ENCODE results near the gene FSD2. TPM values are rescaled to one million over a fixed set of nuclear protein-coding genes. Genes with fewer than 3 reads are reported as not detected.

The FSD2 gene
- total and polyA plus RNA-seq, 2 donors (not counting 1 experiment from before 2014, with no cell fraction given): not detected

- no peak overlapping the region for H3K4me3 ChIP-seq (ENCODE audit: control extremely low read depth in 1 of 5, extremely low read depth in 1 of 5, insufficient read depth in 1 of 5, low read depth in 2 of 5, low read length in 4 of 5)
- Mint-ChIP-seq H3K9me3 (ENCODE audit: insufficient read depth) (no peaks in the 10 kb centered on the region), H3K27ac (no peak overlapping the region), H3K4me1 (peaks cover 4% of the 10 kb centered on the region), H3K4me3 (no peak overlapping the region), H3K27me3 (no peaks in the 10 kb centered on the region)
- H3K79me2 ChIP-seq (ENCODE audit: control insufficient read depth, insufficient read depth, low read length): no peaks in the 10 kb centered on the region
- no peak for TF ChIP-seq EZH2 (IDR thresholded peaks at IDR 0.05; ENCODE audit: borderline replicate concordance, insufficient read depth, low read depth, low read length, poor library complexity, severe bottlenecking)
- TF ChIP-seq, protein P1, sequence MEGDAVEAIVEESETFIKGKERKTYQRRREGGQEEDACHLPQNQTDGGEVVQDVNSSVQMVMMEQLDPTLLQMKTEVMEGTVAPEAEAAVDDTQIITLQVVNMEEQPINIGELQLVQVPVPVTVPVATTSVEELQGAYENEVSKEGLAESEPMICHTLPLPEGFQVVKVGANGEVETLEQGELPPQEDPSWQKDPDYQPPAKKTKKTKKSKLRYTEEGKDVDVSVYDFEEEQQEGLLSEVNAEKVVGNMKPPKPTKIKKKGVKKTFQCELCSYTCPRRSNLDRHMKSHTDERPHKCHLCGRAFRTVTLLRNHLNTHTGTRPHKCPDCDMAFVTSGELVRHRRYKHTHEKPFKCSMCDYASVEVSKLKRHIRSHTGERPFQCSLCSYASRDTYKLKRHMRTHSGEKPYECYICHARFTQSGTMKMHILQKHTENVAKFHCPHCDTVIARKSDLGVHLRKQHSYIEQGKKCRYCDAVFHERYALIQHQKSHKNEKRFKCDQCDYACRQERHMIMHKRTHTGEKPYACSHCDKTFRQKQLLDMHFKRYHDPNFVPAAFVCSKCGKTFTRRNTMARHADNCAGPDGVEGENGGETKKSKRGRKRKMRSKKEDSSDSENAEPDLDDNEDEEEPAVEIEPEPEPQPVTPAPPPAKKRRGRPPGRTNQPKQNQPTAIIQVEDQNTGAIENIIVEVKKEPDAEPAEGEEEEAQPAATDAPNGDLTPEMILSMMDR (IDR thresholded peaks at IDR 0.05): no peak
- H3K27ac ChIP-seq (ENCODE audit: low read length in 2 of 2): no peak overlapping the region
- no peaks in the 10 kb centered on the region for H3K27me3 ChIP-seq (replicated peaks in 1 of 4; ENCODE audit: control extremely low read depth in 1 of 4, control insufficient read depth in 3 of 4, insufficient read depth in 4 of 4, low read length in 3 of 4)
- H3K36me3 ChIP-seq (replicated peaks in 1 of 2; ENCODE audit: control extremely low read depth in 1 of 2, control insufficient read depth in 1 of 2, extremely low read depth in 1 of 2, insufficient read depth in 2 of 2, low read length in 1 of 2): peaks cover 0 to 7% of the 10 kb centered on the region in 2 experiments
- no peak overlapping the region for H3K9ac ChIP-seq (ENCODE audit: low read length)
- no peak overlapping the region for H3K4me2 ChIP-seq (replicated peaks; ENCODE audit: low read depth, low read length, poor library complexity, severe bottlenecking)
- intact Hi-C loops (cut with micrococcal nuclease): no loop called here
- 88% methylated on average over 9 of the region's 9 CpGs for WGBS (ENCODE audit: insufficient coverage)
- ChIA-PET CTCF (no interaction called here), POLR2A (no interaction called here)
- DNase-seq (no peak), ATAC-seq (ENCODE audit: low read depth) (no peak)
- peaks cover 0 to 5% (median 3%) of the 10 kb centered on the region in 3 donors for H3K9me3 ChIP-seq (ENCODE audit: control extremely low read depth in 1 of 3, control insufficient read depth in 2 of 3, insufficient read depth in 1 of 3, low read length in 2 of 3)
- no peak overlapping the region for H2AFZ ChIP-seq (ENCODE audit: insufficient read depth, low read depth, low read length, poor library complexity, severe bottlenecking)
- no peaks in the 10 kb centered on the region for H4K20me1 ChIP-seq (ENCODE audit: control insufficient read depth, insufficient read depth, low read length, poor library complexity, severe bottlenecking)
- no peaks in the 10 kb centered on the region for H3K4me1 ChIP-seq (ENCODE audit: control insufficient read depth in 2 of 2, insufficient read depth in 2 of 2, low read length in 2 of 2)
Observed at GRCh38 chr15:82764740-82765139, 41.1 kb downstream of the FSD2 start.

- H3K4me2 ChIP-seq (replicated peaks; ENCODE audit: low read depth, low read length, poor library complexity, severe bottlenecking): no peak overlapping the region
- peaks cover 0 to 5% (median 3%) of the 10 kb centered on the region in 3 donors for H3K9me3 ChIP-seq (ENCODE audit: control extremely low read depth in 1 of 3, control insufficient read depth in 2 of 3, insufficient read depth in 1 of 3, low read length in 2 of 3)
- Mint-ChIP-seq H3K27ac (no peak overlapping the region), H3K27me3 (no peaks in the 10 kb centered on the region), H3K9me3 (ENCODE audit: insufficient read depth) (no peaks in the 10 kb centered on the region), H3K4me1 (peaks cover 4% of the 10 kb centered on the region), H3K4me3 (no peak overlapping the region)
- H3K4me3 ChIP-seq (ENCODE audit: control extremely low read depth in 1 of 5, extremely low read depth in 1 of 5, insufficient read depth in 1 of 5, low read depth in 2 of 5, low read length in 4 of 5): no peak overlapping the region
- ChIA-PET POLR2A (interaction anchor here (0.6 kb wide), 1 partner anchor 16 kb away, joined by 3 read pairs; no protein-coding TSS in a partner anchor), CTCF (no interaction called here)
- WGBS (ENCODE audit: insufficient coverage): 85% methylated on average over 3 of the region's 4 CpGs
- H3K27ac ChIP-seq (ENCODE audit: low read length in 2 of 2): no peak overlapping the region
- H3K4me1 ChIP-seq (ENCODE audit: control insufficient read depth in 2 of 2, insufficient read depth in 2 of 2, low read length in 2 of 2): no peaks in the 10 kb centered on the region
- ATAC-seq (ENCODE audit: low read depth) (no peak), DNase-seq (no peak)
- H3K36me3 ChIP-seq (replicated peaks in 1 of 2; ENCODE audit: control extremely low read depth in 1 of 2, control insufficient read depth in 1 of 2, extremely low read depth in 1 of 2, insufficient read depth in 2 of 2, low read length in 1 of 2): peaks cover 0 to 7% of the 10 kb centered on the region in 2 experiments
- intact Hi-C loops (cut with micrococcal nuclease): no loop called here
- H3K27me3 ChIP-seq (replicated peaks in 1 of 4; ENCODE audit: control extremely low read depth in 1 of 4, control insufficient read depth in 3 of 4, insufficient read depth in 4 of 4, low read length in 3 of 4): no peaks in the 10 kb centered on the region
- TF ChIP-seq, protein P1 (IDR thresholded peaks at IDR 0.05): no peak
- TF ChIP-seq EZH2 (IDR thresholded peaks at IDR 0.05; ENCODE audit: borderline replicate concordance, insufficient read depth, low read depth, low read length, poor library complexity, severe bottlenecking): no peak
- no peak overlapping the region for H3K9ac ChIP-seq (ENCODE audit: low read length)
- no peaks in the 10 kb centered on the region for H3K79me2 ChIP-seq (ENCODE audit: control insufficient read depth, insufficient read depth, low read length)
- H4K20me1 ChIP-seq (ENCODE audit: control insufficient read depth, insufficient read depth, low read length, poor library complexity, severe bottlenecking): no peaks in the 10 kb centered on the region
- no peak overlapping the region for H2AFZ ChIP-seq (ENCODE audit: insufficient read depth, low read depth, low read length, poor library complexity, severe bottlenecking)
Observed at GRCh38 chr15:82764117-82764490, 41.8 kb downstream of the FSD2 start.

Data from B cell (primary cell).